ENCODE data around the gene CSMD2.

The CSMD2 gene

DNA sequence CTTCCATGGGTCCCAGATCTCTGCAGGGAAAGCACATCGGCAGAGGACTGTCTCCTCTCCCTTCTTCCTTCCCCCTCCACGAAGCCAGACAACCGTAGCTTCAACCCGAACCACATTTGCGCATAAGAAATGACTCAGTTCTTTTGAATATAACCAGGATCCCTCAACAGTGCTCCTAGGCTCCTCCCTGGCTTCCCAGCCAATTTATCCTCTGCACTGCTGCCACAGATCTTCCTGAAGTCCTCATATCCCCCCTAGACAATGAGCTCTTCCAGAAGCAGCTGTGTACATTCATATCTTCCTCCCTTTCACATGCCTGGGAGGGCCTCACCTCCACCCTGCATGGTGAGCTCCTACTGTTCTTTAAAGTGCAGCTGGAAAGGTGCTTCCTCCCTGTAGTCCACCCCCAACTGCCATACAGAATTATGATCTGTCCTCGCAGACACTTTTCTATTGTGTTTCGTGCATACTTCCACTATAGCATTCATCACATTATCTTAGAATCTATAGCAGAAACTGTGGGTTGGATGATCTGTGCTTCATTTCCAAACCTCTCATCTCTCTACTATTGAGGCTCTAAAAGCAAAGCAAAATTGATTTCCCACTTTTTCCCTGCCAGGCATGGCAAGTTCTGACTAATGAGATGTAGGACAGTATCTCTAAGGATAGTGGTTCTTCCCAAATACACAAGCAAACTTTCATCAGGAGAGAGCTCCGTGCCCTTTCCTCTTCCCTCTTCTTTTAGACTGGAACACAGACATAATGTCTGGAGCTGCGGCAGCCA, 480.4 kb downstream of the CSMD2 start:
- no peak for DNase-seq (ENCODE audit: low read depth, low spot score)

DNA sequence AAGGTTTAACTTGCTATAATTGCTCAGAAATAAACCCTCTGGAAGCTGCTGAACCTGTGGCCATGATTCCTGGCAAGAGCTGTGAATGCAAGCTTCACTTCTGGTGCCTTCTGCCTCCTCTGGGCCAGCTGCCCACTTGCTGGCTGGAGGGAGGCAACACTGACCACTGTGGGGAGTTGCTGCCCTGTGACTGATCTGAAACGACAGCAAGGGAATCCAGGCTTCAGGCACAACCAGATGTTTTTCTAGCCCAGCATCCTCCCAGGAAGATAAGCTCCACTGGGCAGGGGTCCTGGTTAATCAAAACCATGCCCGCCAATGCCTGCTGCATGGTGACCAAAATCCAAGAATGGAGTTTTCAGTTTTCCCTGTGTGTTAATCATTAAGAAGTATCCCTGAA, 481.1 kb downstream of the CSMD2 start:
- WGBS (ENCODE audit: insufficient coverage, insufficient read length) = no CpG with 5 or more reads among the region's 2 CpGs
- no peak overlapping the region for H3K4me3 ChIP-seq (ENCODE audit: low read length)
- H3K27me3 ChIP-seq (ENCODE audit: control insufficient read depth, insufficient read depth, low read length) = no peaks in the 10 kb centered on the region
- DNase-seq (ENCODE audit: low read depth, low spot score) = no peak
- H3K27ac ChIP-seq (ENCODE audit: low read length) = no peak overlapping the region
- H3K36me3 ChIP-seq (ENCODE audit: control insufficient read depth, insufficient read depth, low read length) = no peaks in the 10 kb centered on the region
- no peaks in the 10 kb centered on the region for H3K4me1 ChIP-seq (ENCODE audit: control insufficient read depth, insufficient read depth, low read length)
- H3K9me3 ChIP-seq (ENCODE audit: control insufficient read depth, insufficient read depth, low read length) = no peaks in the 10 kb centered on the region

More for the DNA sequence above, 480.4 kb downstream of the CSMD2 start:
- Histone ChIP-seq H3K4me1 (ENCODE audit: control insufficient read depth, insufficient read depth, low read length) (no peaks in the 10 kb centered on the region), H3K36me3 (ENCODE audit: control insufficient read depth, insufficient read depth, low read length) (no peaks in the 10 kb centered on the region), H3K27me3 (ENCODE audit: control insufficient read depth, insufficient read depth, low read length) (no peaks in the 10 kb centered on the region), H3K27ac (ENCODE audit: low read length) (no peak overlapping the region), H3K4me3 (ENCODE audit: low read length) (no peak overlapping the region), H3K9me3 (ENCODE audit: control insufficient read depth, insufficient read depth, low read length) (no peaks in the 10 kb centered on the region)
- no CpG with 5 or more reads among the region's 9 CpGs for WGBS (ENCODE audit: insufficient coverage, insufficient read length)

DNA sequence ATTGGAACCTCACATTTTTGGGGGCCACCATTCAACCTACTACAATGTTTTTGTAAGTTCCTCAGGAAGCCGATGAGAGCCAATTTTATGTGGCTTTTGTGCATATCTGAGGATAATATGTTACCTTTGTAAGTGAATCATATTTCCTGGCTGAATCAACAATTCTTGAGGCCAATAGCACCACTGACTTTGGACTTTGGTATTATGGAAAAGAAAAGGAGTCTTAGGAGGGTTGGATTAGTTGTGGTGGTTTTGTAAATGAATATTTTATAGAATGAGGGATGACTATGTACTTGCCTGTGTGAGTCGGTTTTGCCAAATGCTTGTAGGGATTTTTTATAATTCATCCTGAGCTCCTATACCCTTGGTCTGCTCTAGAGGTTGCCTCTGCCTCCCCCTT, 482.7 kb downstream of the CSMD2 start:
- H3K36me3 ChIP-seq (ENCODE audit: control insufficient read depth, insufficient read depth, low read length) = no peaks in the 10 kb centered on the region
- WGBS (ENCODE audit: insufficient coverage, insufficient read length) = 100% methylated on average over 1 of the region's 2 CpGs
- no peaks in the 10 kb centered on the region for H3K9me3 ChIP-seq (ENCODE audit: control insufficient read depth, insufficient read depth, low read length)
- H3K27ac ChIP-seq (ENCODE audit: low read length) = no peak overlapping the region
- H3K4me1 ChIP-seq (ENCODE audit: control insufficient read depth, insufficient read depth, low read length) = no peaks in the 10 kb centered on the region
- DNase-seq (ENCODE audit: low read depth, low spot score) = no peak
- H3K4me3 ChIP-seq (ENCODE audit: low read length) = no peak overlapping the region
- H3K27me3 ChIP-seq (ENCODE audit: control insufficient read depth, insufficient read depth, low read length) = no peaks in the 10 kb centered on the region

DNA sequence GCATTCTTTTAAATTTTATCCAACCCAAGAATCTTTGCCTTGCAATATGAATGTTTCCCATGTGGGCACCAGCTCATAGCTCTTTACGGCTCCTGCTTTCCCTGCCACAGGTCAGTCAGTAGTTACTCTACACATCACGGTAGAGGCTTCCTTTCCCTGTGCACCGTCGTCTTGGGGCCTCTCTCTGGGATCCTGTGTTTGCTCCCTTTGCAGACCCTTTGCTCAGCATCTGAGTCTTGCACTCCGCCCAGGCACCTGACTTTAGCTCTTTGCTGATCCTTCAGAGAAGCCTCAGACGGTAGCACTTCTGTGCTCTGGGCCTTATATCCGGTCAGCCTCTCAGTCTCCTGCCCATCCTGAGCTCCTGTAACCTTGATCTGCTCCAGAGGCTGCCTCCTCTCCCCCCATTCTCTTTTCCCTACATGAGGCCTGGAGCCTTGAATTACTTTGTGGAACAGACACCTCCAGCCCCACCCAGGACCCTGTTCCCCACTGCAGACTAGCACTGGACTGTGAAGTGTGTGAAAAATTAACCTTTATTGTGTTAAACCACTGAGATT, 484.7 kb downstream of the CSMD2 start:
- no peaks in the 10 kb centered on the region for H3K4me1 ChIP-seq (ENCODE audit: control insufficient read depth, insufficient read depth, low read length)
- H3K27ac ChIP-seq (ENCODE audit: low read length) = no peak overlapping the region
- H3K36me3 ChIP-seq (ENCODE audit: control insufficient read depth, insufficient read depth, low read length) = no peaks in the 10 kb centered on the region
- H3K4me3 ChIP-seq (ENCODE audit: low read length) = no peak overlapping the region
- WGBS (ENCODE audit: insufficient coverage, insufficient read length) = no CpG with 5 or more reads among the region's 7 CpGs
- no peaks in the 10 kb centered on the region for H3K27me3 ChIP-seq (ENCODE audit: control insufficient read depth, insufficient read depth, low read length)
- H3K9me3 ChIP-seq (ENCODE audit: control insufficient read depth, insufficient read depth, low read length) = no peaks in the 10 kb centered on the region
- DNase-seq (ENCODE audit: low read depth, low spot score) = no peak

DNA sequence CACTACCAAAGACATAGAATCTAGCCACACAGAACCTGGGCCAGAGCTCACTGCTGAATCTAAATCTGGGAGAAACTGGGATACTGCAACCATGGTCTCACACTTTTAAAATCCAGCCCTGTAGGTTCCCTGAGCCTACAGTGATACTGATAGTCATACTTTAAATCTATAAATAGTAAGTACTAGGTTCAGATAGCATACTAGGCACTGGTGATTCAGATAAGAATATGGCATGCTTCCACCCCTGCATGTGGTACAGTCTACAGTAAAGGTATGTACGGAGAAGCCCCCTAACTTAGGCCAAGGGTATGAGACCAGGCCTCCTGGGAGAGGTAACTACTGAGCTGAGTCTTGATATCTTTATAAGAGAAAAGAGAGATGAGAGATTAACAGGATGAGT, 494.5 kb downstream of the CSMD2 start:
- DNase-seq (ENCODE audit: low read depth, low spot score) = no peak
- WGBS (ENCODE audit: insufficient coverage, insufficient read length) = no CpG with 5 or more reads among the region's 1 CpG
- H3K4me1 ChIP-seq (ENCODE audit: control insufficient read depth, insufficient read depth, low read length) = no peaks in the 10 kb centered on the region
- H3K4me3 ChIP-seq (ENCODE audit: low read length) = no peak overlapping the region
- H3K36me3 ChIP-seq (ENCODE audit: control insufficient read depth, insufficient read depth, low read length) = no peaks in the 10 kb centered on the region
- no peaks in the 10 kb centered on the region for H3K27me3 ChIP-seq (ENCODE audit: control insufficient read depth, insufficient read depth, low read length)
- H3K27ac ChIP-seq (ENCODE audit: low read length) = no peak overlapping the region
- H3K9me3 ChIP-seq (ENCODE audit: control insufficient read depth, insufficient read depth, low read length) = no peaks in the 10 kb centered on the region

DNA sequence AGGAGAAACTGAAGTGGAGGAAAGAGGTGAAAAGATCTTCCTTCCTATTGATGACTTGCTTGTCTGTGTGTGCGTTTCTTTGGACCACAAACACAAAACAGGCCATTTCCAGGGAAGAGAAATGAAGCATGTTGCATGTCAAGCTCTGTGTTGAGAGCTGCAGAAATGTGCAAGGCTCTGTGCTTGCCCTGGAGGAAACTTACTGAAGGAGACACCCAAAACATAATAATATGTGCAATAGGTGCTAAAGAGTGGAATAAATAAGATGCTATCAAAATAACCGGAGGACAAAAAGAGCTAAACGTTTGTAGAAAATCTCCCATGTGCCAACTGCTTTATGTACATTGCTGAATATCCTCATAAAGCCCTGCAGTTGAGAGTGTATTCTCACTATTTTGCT, 496.3 kb downstream of the CSMD2 start:
- WGBS (ENCODE audit: insufficient coverage, insufficient read length) = no CpG with 5 or more reads among the region's 3 CpGs
- DNase-seq (ENCODE audit: low read depth, low spot score) = no peak
- no peaks in the 10 kb centered on the region for H3K27me3 ChIP-seq (ENCODE audit: control insufficient read depth, insufficient read depth, low read length)
- H3K9me3 ChIP-seq (ENCODE audit: control insufficient read depth, insufficient read depth, low read length) = no peaks in the 10 kb centered on the region
- no peaks in the 10 kb centered on the region for H3K36me3 ChIP-seq (ENCODE audit: control insufficient read depth, insufficient read depth, low read length)
- no peak overlapping the region for H3K4me3 ChIP-seq (ENCODE audit: low read length)
- H3K27ac ChIP-seq (ENCODE audit: low read length) = no peak overlapping the region
- no peaks in the 10 kb centered on the region for H3K4me1 ChIP-seq (ENCODE audit: control insufficient read depth, insufficient read depth, low read length)

DNA sequence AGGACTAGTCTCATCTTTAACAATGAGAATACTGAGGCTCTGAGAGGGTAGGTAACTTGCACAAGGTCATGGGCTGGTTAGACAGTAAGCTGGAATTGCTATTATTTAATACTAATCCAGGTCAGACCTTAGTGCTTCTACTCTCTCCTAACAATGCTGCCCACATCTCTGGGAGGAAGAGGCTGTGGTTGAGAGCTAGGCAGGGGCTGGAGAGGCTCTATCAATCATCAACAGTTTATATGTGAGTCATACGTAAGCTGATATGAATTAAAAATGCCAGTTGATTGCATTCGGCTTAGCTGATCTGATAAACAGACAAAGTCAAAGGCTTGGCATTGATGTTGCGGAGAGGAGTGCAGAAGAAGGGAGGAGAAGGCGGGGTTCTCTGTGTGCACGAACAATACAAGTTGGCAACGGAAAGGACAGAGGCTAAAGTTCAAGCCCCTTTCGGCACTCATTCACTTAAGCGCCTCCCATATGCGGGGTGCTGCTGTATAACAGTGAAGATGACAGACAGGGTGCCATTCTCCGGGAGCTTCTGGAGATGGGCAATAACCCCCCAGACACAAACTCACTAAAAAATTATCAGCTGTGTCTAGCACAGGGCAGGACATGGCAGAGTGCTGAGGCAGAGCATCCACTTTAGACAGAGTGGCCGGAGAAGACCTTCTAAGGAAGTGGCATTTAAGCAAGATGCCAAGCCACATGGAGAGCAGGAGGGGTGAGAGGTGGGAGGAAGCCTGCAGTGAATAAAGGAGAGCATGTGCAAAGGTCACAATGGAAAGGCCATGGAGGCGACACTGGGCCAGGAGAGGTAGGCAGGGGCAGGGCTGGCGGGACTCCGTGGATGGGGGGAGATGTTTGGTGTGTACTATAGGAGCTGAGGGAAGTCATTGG, 497.4 kb downstream of the CSMD2 start:
- no CpG with 5 or more reads among the region's 14 CpGs for WGBS (ENCODE audit: insufficient coverage, insufficient read length)
- H3K27me3 ChIP-seq (ENCODE audit: control insufficient read depth, insufficient read depth, low read length) = no peaks in the 10 kb centered on the region
- H3K27ac ChIP-seq (ENCODE audit: low read length) = no peak overlapping the region
- H3K4me1 ChIP-seq (ENCODE audit: control insufficient read depth, insufficient read depth, low read length) = no peaks in the 10 kb centered on the region
- H3K9me3 ChIP-seq (ENCODE audit: control insufficient read depth, insufficient read depth, low read length) = no peaks in the 10 kb centered on the region
- DNase-seq (ENCODE audit: low read depth, low spot score) = no peak
- H3K36me3 ChIP-seq (ENCODE audit: control insufficient read depth, insufficient read depth, low read length) = no peaks in the 10 kb centered on the region
- no peak overlapping the region for H3K4me3 ChIP-seq (ENCODE audit: low read length)

DNA sequence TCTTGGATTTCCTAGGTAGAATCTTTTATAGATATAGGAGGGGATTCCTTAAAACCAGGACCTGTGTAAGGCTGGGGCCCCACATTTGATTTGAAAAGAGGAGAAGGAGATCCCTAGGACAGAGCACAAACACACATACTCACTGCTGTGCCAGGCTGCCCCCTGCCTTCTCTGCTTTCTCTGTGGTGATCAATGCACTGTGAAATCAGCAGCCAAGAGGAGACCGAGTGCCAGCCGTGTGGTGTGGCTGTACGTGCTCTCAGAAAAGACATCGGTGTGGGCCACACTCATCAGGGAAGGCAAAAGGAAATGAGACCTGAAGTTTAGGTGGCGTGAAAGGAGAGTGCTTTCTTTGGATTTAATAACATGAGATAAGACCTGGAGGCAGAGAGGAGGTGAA, 498.4 kb downstream of the CSMD2 start:
- Histone ChIP-seq H3K27me3 (ENCODE audit: control insufficient read depth, insufficient read depth, low read length) (no peaks in the 10 kb centered on the region), H3K36me3 (ENCODE audit: control insufficient read depth, insufficient read depth, low read length) (no peaks in the 10 kb centered on the region), H3K4me1 (ENCODE audit: control insufficient read depth, insufficient read depth, low read length) (no peaks in the 10 kb centered on the region), H3K9me3 (ENCODE audit: control insufficient read depth, insufficient read depth, low read length) (no peaks in the 10 kb centered on the region), H3K4me3 (ENCODE audit: low read length) (no peak overlapping the region), H3K27ac (ENCODE audit: low read length) (no peak overlapping the region)
- no peak for DNase-seq (ENCODE audit: low read depth, low spot score)
- WGBS (ENCODE audit: insufficient coverage, insufficient read length) = no CpG with 5 or more reads among the region's 5 CpGs

DNA sequence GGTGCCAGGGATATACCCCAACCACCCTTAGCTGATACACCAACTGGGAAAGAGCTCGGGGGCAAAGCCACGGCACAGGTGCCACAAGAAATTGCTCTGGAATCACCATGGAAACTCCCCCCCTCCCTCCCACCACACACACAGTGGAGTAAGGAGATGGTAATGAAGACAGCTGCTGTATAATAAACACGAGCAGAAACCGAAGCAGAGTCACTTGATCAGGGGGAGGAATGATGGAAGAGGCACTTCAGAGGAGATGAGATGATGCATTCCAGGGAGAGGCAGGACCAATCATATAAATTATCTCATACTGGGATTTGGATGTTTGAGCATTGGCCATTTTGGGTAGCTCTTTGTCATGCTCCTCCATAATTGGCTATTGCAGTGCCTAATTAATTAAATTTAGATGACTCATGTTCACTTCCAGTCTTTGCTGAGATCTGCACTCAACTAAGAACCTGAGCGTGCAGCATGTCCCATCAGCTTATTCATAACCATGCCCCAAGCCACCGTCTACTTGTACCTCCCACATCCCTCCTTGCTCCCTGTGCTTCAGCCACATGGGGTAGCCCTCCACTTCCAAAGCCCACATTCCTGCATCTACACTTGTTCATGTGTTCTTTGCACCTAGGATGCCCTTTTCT, 503.1 kb downstream of the CSMD2 start:
- no peak overlapping the region for H3K4me3 ChIP-seq (ENCODE audit: low read length)
- no peak for DNase-seq (ENCODE audit: low read depth, low spot score)
- no peaks in the 10 kb centered on the region for H3K4me1 ChIP-seq (ENCODE audit: control insufficient read depth, insufficient read depth, low read length)
- H3K27me3 ChIP-seq (ENCODE audit: control insufficient read depth, insufficient read depth, low read length) = no peaks in the 10 kb centered on the region
- H3K27ac ChIP-seq (ENCODE audit: low read length) = no peak overlapping the region
- no CpG with 5 or more reads among the region's 6 CpGs for WGBS (ENCODE audit: insufficient coverage, insufficient read length)
- H3K9me3 ChIP-seq (ENCODE audit: control insufficient read depth, insufficient read depth, low read length) = no peaks in the 10 kb centered on the region
- H3K36me3 ChIP-seq (ENCODE audit: control insufficient read depth, insufficient read depth, low read length) = peaks cover 4% of the 10 kb centered on the region; the same call in 1 of the 2 replicates

DNA sequence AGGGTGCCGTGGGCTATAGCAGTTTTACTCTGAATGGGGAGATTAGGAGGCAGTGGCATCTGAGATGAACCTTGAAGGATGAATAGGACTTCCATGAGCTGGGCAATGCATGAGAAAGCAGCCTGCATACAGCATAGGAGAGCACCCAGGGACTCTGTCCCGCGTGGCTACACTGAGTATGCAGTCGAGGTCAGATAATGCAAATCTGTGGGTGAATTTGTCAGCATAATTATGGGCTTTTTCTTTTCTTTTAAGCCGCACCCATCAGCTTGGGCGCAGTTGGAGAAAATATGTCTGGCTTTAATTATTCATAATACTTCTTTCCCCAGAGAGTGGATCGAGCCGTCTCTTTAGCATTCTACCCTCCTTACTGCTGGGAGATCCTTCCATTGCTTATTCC, 504.1 kb downstream of the CSMD2 start:
- H3K27ac ChIP-seq (ENCODE audit: low read length) = no peak overlapping the region
- no peak for DNase-seq (ENCODE audit: low read depth, low spot score)
- no peaks in the 10 kb centered on the region for H3K27me3 ChIP-seq (ENCODE audit: control insufficient read depth, insufficient read depth, low read length)
- no peaks in the 10 kb centered on the region for H3K4me1 ChIP-seq (ENCODE audit: control insufficient read depth, insufficient read depth, low read length)
- H3K9me3 ChIP-seq (ENCODE audit: control insufficient read depth, insufficient read depth, low read length) = no peaks in the 10 kb centered on the region
- H3K4me3 ChIP-seq (ENCODE audit: low read length) = no peak overlapping the region
- no CpG with 5 or more reads among the region's 8 CpGs for WGBS (ENCODE audit: insufficient coverage, insufficient read length)
- H3K36me3 ChIP-seq (ENCODE audit: control insufficient read depth, insufficient read depth, low read length) = peaks cover 4% of the 10 kb centered on the region; the same call in 1 of the 2 replicates

Measured in iPS DF 6.9 (cell line).